ENCODE data around the gene TRNT1.

Gene TRNT1

GRCh38 chr3:3137526-3137925 lies 10.8 kb downstream of the TRNT1 start:
- DNase-seq (ENCODE audit: low spot score in 2 of 2) (no peak), ATAC-seq (no peak)
- H3K36me3 Mint-ChIP-seq, result peaks cover 99% of the 10 kb centered on the region
- H3K4me1 Mint-ChIP-seq, result peaks cover 61% of the 10 kb centered on the region
- H3K27ac Mint-ChIP-seq, result peak overlapping the region; percentile 62
- no peak overlapping the region for H3K4me3 Mint-ChIP-seq
- no peaks in the 10 kb centered on the region for H3K9me3 Mint-ChIP-seq

DNA sequence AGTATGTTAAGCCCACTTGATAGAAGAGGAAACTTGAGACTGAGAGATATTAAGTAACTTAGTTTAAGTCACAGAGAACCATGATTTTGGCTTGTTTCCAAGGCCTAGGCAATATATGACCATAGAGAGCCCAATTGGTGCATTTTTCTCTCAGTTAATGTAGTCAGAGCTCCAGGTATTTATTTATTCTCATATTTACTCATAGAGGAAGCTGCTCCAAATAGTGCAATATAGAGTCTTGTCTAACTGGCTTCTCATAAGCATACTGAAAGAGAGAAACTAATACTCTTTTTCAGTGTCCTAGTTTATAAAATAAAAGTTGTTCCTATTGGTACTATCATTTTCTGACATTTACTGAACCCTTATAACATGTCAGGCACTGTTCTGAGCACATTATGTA lies 15.2 kb downstream of the TRNT1 start:
- peak overlapping the region; percentile 27 for H3K27ac Mint-ChIP-seq
- DNase-seq (ENCODE audit: low spot score in 2 of 2), result no peak
- ATAC-seq, result peak; percentile 91

DNA sequence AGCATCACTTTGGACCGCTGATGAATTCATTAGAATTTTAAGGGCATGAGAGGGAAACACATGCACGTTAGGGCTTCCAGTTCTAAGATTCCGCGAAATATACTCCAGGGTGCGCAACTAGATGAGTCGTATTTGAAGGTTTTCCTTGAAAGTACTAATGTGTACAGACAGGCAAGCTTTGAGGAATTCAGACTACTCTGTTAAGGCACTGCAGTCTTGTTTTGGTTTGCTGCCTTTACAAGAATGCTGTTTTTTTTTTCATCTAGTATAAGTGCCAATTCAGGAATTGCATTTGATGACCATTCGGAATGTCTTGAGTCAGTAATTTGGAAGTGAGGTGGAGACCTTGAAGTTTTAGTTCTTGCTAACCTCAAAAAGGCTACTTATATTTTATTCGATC lies 19.1 kb downstream of the TRNT1 start:
- ATAC-seq, result no peak
- Mint-ChIP-seq H3K27ac (peak overlapping the region; percentile 80), H3K9me3 (no peaks in the 10 kb centered on the region), H3K36me3 (peaks cover 100% of the 10 kb centered on the region), H3K4me1 (peaks cover 8% of the 10 kb centered on the region), H3K4me3 (no peak overlapping the region)
- DNase-seq (ENCODE audit: low spot score in 2 of 2), result no peak

More for the DNA sequence above, 15.2 kb downstream of the TRNT1 start:
- Mint-ChIP-seq H3K36me3 (peaks cover 100% of the 10 kb centered on the region), H3K4me3 (no peak overlapping the region), H3K9me3 (no peaks in the 10 kb centered on the region), H3K4me1 (peaks cover 37% of the 10 kb centered on the region)

DNA sequence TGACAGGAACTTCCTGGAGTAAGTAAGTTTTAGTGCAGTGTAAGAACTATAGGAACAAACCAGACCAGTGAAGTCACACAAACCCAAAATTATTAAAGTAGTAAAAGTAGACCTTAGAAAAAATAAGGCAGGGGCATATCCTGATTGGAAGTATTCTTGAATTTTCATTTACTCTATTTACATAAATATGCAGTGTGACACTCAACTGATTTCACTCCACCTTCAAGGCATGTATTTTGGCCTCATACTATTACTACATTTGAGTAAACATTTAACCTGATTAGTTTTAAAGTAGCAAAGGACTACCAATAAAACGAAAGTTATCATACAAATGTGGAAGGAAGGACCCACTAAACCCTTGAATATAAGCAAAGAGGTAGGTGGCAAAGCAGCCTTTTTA lies 22.8 kb downstream of the TRNT1 start:
- H3K4me3 Mint-ChIP-seq, result no peak overlapping the region
- DNase-seq (ENCODE audit: low spot score in 2 of 2) (no peak), ATAC-seq (no peak)
- H3K27ac Mint-ChIP-seq, result peak overlapping the region; percentile 75
- H3K4me1 Mint-ChIP-seq, result no peaks in the 10 kb centered on the region
- no peaks in the 10 kb centered on the region for H3K9me3 Mint-ChIP-seq
- peaks cover 100% of the 10 kb centered on the region for H3K36me3 Mint-ChIP-seq

GRCh38 chr3:3151513-3151912 lies 24.8 kb downstream of the TRNT1 start:
- Mint-ChIP-seq H3K4me1 (peaks cover 5% of the 10 kb centered on the region), H3K9me3 (no peaks in the 10 kb centered on the region), H3K27ac (no peak overlapping the region), H3K36me3 (peaks cover 100% of the 10 kb centered on the region), H3K4me3 (no peak overlapping the region)
- no peak for ATAC-seq
- DNase-seq (ENCODE audit: low spot score in 2 of 2), result no peak

DNA sequence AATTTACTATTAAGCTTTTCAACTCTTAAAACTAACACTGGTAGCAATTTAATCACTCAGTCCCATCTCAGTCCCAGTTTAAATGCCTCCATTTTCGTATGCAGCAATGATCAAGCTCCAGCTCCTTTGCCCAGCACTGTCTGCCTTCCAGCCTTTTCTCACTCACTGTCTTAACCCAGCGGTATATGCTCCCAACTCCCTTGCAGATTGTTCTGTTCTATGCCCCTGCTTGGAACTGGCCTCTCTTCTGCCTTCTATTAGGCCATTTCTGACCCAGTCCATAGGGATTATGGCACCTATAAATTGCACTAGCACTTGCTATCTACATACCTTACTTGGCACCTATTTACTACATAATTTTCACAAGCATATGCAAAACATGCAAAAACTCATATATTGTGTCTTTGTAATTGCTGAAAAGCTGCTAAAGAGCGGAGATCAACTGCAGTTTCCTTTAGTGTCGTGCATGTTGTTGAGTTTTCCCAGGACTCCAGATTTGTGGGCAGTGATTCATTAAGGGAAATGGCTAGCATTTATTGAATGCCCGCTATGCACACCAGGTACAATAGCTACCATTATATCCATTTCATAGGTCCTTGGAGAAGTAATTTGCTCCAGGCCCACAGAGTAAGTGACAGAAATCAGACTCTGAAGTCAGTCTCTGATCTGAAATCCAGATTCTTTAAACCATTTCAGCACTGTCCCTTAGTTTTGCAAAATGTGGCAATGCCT lies 28.3 kb downstream of the TRNT1 start:
- Mint-ChIP-seq H3K9me3 (no peaks in the 10 kb centered on the region), H3K4me3 (no peak overlapping the region), H3K27ac (peak overlapping the region; percentile 74), H3K36me3 (peaks cover 100% of the 10 kb centered on the region), H3K4me1 (peaks cover 18% of the 10 kb centered on the region)
- ATAC-seq (no peak), DNase-seq (ENCODE audit: low spot score in 2 of 2) (no peak)

DNA sequence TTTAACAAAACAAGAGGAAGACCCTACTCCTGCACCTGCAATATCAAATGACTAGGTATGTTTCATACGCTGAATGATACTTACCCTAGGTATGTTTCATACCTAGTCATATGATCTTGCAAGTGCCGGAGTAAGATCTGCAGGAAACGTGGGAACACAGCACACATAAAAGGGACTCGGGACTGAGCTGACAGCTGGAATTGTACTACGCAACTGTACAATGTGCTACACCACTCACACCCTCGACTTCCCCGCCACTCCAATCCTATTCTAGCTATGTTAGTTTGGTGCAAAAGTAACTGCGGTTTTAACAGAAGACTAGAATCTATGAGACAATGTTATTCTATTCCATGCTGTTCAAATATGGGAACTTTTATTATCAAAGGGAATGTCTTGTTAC lies 30.7 kb downstream of the TRNT1 start:
- no peak for ATAC-seq
- Mint-ChIP-seq H3K4me1 (peaks cover 29% of the 10 kb centered on the region), H3K4me3 (no peak overlapping the region), H3K9me3 (no peaks in the 10 kb centered on the region), H3K27ac (peak overlapping the region; percentile 75), H3K36me3 (peaks cover 100% of the 10 kb centered on the region)
- DNase-seq (ENCODE audit: low spot score in 2 of 2), result no peak

DNA sequence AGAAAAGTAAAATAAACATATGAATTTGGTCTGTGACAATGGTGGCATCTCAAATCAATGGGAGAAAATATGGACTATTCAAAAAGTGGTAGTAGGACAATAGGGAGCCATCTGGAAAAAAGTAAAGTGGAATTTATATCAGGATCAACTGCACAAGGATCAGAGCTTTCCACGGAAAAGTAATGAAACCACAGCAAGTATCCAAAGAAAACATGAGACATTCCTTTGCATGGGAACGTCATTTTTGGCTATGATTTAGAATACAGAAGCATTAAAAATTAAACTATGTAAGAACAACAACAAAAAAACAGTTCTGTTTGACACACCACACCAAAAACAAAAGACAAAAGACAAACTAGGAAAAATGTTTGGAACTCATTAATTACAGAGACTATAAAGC lies 34.1 kb downstream of the TRNT1 start:
- peaks cover 48% of the 10 kb centered on the region for H3K4me1 Mint-ChIP-seq
- ATAC-seq (no peak), DNase-seq (ENCODE audit: low spot score in 2 of 2) (no peak)
- H3K9me3 Mint-ChIP-seq, result no peaks in the 10 kb centered on the region
- H3K27ac Mint-ChIP-seq, result peak overlapping the region; percentile 16
- H3K4me3 Mint-ChIP-seq, result no peak overlapping the region
- peaks cover 100% of the 10 kb centered on the region for H3K36me3 Mint-ChIP-seq

DNA sequence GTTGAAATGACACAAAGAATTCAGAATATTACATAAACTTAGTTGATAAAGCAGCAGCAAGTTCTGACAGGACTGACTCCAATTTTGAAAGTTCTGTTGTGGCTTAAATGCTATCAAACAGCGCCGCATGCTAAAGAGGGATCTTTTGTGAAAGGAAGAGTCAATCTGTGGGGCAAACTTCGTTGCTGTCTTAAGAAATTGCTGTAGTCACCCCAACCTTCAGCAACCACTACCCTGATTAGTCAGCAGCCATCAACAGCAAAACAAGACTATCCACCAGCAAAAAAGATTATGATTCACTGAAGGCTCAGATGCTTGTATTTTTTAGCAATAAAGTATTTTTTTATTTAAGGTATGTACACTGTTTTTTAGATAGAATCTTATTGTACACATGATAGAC lies 38.5 kb downstream of the TRNT1 start:
- Mint-ChIP-seq H3K27ac (peak overlapping the region; percentile 81), H3K9me3 (no peaks in the 10 kb centered on the region), H3K4me1 (peaks cover 47% of the 10 kb centered on the region), H3K4me3 (peak overlapping the region; percentile 45), H3K36me3 (peaks cover 92% of the 10 kb centered on the region)
- DNase-seq (ENCODE audit: low spot score in 2 of 2) (no peak), ATAC-seq (peak; percentile 94)

GRCh38 chr3:3165650-3166049 lies 38.9 kb downstream of the TRNT1 start:
- DNase-seq (ENCODE audit: low spot score in 2 of 2) (no peak), ATAC-seq (peak; percentile 79)
- peak overlapping the region; percentile 81 for H3K27ac Mint-ChIP-seq
- H3K4me1 Mint-ChIP-seq, result peaks cover 45% of the 10 kb centered on the region
- no peaks in the 10 kb centered on the region for H3K9me3 Mint-ChIP-seq
- peaks cover 91% of the 10 kb centered on the region for H3K36me3 Mint-ChIP-seq
- peak overlapping the region; percentile 45 for H3K4me3 Mint-ChIP-seq

GRCh38 chr3:3170998-3171397 lies 44.3 kb downstream of the TRNT1 start:
- Mint-ChIP-seq H3K27ac (peak overlapping the region; percentile 56), H3K36me3 (peaks cover 91% of the 10 kb centered on the region), H3K4me1 (peaks cover 34% of the 10 kb centered on the region), H3K9me3 (no peaks in the 10 kb centered on the region), H3K4me3 (no peak overlapping the region)
- no peak for DNase-seq (ENCODE audit: low spot score in 2 of 2)
- peak; percentile 52 for ATAC-seq

DNA sequence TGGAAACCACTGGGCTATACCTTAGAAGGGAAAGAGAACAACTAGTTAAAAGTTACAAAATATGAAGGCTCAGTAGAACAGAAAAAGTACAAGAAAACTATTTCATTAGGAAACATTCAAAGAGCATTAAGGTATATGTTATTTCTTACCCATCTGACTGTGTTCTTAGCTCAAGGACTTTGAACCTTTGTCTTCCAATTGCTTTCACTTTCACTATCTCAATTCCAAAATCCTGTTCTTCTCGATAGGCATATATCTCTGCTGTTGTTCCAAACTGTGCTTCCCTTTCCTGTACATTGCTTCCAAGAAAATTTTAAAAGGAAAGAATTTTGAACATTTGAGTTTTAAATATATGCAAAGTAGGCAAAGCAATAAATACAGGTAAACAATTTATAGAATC lies 45.9 kb downstream of the TRNT1 start:
- Mint-ChIP-seq H3K9me3 (no peaks in the 10 kb centered on the region), H3K4me1 (peaks cover 29% of the 10 kb centered on the region), H3K27ac (peak overlapping the region; percentile 90), H3K36me3 (peaks cover 82% of the 10 kb centered on the region), H3K4me3 (peak overlapping the region; percentile 62)
- ATAC-seq (no peak), DNase-seq (ENCODE audit: low spot score in 2 of 2) (no peak)

DNA sequence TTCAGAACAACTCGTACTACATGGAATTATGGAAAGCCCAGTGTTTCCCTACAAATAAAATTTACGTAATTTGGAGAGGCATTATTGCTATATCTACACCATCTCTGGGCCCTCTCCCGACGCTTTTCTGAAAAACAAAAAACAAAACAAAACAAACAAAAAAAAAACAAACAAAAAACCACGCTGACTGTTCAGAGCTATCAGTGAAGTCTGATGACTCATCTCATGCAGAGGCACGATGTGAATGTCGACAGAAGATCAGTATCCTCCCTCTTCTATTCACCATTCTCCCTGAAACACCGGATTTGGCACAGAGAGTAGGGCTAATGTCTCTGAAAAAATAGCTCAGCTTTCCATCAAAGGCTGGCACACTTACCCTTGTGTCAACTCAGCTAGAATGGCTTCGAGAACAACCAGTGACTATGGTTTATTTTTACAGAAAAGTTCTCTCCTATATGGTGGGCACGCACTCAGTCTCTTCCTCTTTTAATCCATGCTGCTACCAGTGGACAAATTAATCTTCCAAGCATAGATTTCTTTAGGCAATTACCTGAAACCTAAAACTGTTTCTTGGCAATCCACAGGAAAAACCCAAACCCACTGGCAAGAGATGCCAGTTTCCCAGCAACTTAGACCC lies 51.2 kb downstream of the TRNT1 start:
- no peak for DNase-seq (ENCODE audit: low spot score in 2 of 2)
- peaks cover 35% of the 10 kb centered on the region for H3K4me1 Mint-ChIP-seq
- H3K9me3 Mint-ChIP-seq, result no peaks in the 10 kb centered on the region
- peaks cover 42% of the 10 kb centered on the region for H3K36me3 Mint-ChIP-seq
- peak; percentile 43 for ATAC-seq
- H3K4me3 Mint-ChIP-seq, result peak overlapping the region; percentile 82
- H3K27ac Mint-ChIP-seq, result peak overlapping the region; percentile 90

DNA sequence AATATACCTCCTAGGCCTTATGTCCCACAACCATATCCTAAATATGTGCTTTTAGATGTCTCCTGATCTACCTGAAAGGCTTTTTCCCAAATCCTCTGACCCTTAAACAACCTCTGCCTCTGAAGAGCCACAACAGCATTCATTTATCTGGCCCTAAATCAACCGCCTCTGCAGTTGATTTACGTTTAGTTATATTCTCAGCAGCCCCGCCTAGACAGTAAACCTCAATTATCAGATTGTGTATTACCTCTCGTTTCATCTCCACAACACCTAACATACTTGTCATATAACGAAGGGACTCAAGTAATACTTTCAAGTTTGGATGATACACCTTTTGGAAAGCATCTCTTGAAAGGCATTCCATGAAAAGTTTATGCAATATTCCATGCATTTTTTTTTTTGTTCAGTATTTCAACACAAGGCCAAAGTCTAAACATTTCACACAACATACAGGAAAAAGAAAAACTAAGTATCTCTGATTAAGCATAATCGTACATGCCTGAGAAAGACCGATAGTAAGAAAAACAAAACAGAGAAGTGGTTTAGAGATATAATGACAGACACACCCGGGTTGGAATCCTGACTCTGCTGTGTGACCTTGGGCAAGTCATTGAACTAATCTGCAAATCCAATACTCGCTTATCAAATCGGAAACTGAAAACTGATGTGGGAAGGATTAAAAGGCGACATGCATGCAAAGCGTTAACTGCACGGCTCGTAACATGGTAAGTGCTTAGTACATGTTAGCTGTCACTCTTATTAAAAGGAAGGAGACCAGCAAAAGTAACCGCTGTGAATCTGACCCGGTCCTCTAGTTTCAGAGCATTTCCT lies 52.0 kb downstream of the TRNT1 start:
- peak; percentile 20 for ATAC-seq
- H3K27ac Mint-ChIP-seq, result peak overlapping the region; percentile 90
- H3K4me1 Mint-ChIP-seq, result peaks cover 31% of the 10 kb centered on the region
- H3K4me3 Mint-ChIP-seq, result peak overlapping the region; percentile 82
- peaks cover 35% of the 10 kb centered on the region for H3K36me3 Mint-ChIP-seq
- DNase-seq (ENCODE audit: low spot score in 2 of 2), result no peak
- H3K9me3 Mint-ChIP-seq, result no peaks in the 10 kb centered on the region

- H3K9me3 Mint-ChIP-seq, result no peaks in the 10 kb centered on the region
- peak within 1 kb of the TSS; percentile 90 for H3K27ac Mint-ChIP-seq
- DNase-seq (ENCODE audit: low spot score in 2 of 2), result peak; percentile 87 to 94
- peak; percentile 95 for ATAC-seq
- peaks cover 27% of the 10 kb centered on the region for H3K36me3 Mint-ChIP-seq
- peak within 1 kb of the TSS; percentile 82 for H3K4me3 Mint-ChIP-seq
- peaks cover 27% of the 10 kb centered on the region for H3K4me1 Mint-ChIP-seq
Measured at GRCh38 chr3:3179407-3180094, 52.8 kb downstream of the TRNT1 start, which contains the start of gene CRBN. Gene CRBN (minus strand): TSS chr3:3179691. CDS start chr3:3179687, 4 bp downstream.

All from stimulated activated effector memory CD8-positive, alpha-beta T cell treated with anti-CD3 and anti-CD28 coated beads, Interleukin-12 subunit alpha, Interleukin-12 subunit beta, amount 100 ng/mL, for 72 hours (primary cell).